Measurements from ENCODE around the gene TMEM161A.
"Not testable (repeated sequence)": the region's sequence is repeated elsewhere in the genome, so short reads cannot be mapped to it uniquely, and the experiment has no call there.

The TMEM161A gene

DNA sequence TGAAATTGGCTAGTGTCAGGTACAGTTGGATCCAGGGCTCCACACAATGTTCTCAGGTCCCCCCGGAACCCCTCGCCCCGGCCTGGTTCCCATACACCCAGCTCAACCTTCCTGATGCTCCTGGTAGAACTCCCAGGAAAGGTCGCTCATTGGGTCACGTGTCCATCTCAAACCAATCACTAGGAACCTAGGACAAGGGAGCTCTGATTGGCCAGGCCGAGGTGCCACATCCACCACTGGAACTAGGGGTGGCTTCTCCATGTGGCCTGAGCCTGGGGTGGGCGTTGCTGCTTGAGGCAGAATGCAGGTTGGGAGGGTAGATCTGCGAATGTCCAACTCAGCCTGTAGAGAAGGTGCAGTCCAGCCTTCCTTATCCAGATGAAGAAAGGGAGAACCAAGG is 38.7 kb upstream of the TMEM161A start:
- peak; percentile 13 for DNase-seq (ENCODE audit: low read depth)
- TF ChIP-seq, protein P1, sequence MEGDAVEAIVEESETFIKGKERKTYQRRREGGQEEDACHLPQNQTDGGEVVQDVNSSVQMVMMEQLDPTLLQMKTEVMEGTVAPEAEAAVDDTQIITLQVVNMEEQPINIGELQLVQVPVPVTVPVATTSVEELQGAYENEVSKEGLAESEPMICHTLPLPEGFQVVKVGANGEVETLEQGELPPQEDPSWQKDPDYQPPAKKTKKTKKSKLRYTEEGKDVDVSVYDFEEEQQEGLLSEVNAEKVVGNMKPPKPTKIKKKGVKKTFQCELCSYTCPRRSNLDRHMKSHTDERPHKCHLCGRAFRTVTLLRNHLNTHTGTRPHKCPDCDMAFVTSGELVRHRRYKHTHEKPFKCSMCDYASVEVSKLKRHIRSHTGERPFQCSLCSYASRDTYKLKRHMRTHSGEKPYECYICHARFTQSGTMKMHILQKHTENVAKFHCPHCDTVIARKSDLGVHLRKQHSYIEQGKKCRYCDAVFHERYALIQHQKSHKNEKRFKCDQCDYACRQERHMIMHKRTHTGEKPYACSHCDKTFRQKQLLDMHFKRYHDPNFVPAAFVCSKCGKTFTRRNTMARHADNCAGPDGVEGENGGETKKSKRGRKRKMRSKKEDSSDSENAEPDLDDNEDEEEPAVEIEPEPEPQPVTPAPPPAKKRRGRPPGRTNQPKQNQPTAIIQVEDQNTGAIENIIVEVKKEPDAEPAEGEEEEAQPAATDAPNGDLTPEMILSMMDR (conservative IDR thresholded peaks at IDR 0.05; ENCODE audit: control insufficient read depth, insufficient read depth, low read depth, low read length): no peak
- H3K4me3 ChIP-seq (ENCODE audit: control insufficient read depth, low read depth, low read length): no peak overlapping the region

DNA sequence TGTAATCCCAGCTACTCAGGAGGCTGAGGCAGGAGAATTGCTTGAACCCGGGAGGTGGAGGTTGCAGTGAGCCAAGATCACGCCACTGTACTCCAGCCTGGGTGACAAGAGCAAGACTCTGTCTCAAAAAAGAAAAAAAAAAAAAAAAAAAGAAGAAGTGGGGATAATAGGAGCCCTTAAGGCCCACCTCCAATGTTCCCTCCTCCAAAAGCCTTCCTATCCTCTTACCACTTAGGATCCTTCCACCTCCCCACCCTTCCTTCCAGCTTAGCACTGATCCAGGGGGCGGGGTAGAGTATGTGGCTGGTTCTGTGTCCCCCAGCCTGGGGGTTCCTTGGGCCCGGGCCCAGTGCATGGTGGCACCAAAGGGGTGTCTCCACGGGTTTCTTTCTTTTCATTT is 35.0 kb upstream of the TMEM161A start:
- DNase-seq (ENCODE audit: low read depth); H3K4me3 ChIP-seq (ENCODE audit: control insufficient read depth, low read depth, low read length): not testable (repeated sequence)

DNA sequence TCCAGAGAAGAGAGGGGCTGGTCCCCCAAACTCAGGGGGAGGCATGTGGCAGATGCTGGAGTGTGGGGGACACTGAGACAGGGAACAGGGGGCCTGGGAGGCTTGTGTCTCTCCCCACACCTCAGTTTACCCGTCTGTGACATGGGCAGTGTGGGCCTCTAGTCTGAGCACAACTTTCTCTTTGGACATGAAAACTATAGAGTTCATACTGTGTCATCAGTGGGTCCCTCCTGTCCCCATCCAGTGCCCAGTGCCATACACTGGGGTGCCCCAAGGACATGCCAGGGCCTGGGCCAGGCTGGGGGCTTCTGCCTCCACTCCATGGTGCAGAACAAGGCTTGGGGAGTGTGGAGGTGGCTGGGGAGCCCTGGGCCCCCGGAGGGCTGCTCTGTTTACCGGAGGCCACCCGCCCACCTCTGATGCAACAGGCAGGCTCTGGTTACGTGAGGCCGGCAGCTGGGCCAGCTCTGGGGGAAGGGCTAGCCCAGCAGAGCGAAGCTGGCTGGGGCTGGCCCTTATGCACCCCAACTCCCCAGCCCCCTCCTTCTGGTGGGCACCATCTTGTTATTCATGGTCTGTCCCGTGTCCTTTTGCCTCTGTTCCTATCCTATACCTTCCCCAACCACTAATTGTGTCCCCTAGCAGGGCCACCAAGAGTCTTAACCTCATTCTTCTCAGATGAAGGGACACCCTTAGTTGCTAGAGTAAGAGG is 33.7 kb upstream of the TMEM161A start:
- peak; percentile 42 for DNase-seq (ENCODE audit: low read depth)
- TF ChIP-seq, protein P1 (conservative IDR thresholded peaks at IDR 0.05; ENCODE audit: control insufficient read depth, insufficient read depth, low read depth, low read length): no peak
- H3K4me3 ChIP-seq (ENCODE audit: control insufficient read depth, low read depth, low read length): no peak overlapping the region

DNA sequence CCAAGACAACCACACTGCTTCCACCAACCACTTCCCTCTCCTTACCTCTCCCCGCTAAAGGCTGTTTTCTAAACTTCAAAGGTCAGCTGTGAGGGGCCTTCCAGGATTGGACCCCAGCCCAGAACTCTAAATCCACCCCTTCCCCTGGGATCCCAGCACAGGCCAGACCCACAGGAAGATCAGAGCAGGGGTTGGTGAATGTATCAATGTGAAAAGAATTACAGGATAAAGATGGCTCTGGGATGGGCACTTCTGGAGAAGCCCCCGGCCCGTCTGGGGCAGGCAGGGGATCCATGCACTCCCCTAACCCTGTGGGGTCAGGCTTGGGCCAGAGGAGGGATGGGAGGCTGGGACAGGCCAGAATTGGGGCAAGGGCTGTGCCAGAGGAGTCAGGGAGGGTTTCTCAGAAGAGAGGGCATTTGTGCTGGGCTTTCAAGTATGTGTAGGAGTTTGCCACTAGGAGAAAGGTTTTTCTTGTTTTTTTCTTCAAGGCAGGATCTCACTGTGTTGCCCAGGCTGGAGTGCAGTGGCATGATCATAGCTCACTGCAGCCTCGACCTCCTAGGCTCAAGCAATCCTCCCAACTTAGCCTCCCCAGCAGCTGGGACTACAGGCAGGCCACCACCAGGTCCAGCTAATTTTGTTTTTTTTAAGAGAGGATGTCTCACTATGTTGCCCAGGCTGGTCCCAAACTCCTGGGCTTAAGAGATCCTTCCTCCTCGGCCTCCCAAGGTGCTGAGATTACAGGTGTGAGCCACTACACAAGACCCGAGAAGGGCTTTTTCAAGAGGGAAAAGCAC is 32.8 kb upstream of the TMEM161A start:
- TF ChIP-seq, protein P1 (conservative IDR thresholded peaks at IDR 0.05; ENCODE audit: control insufficient read depth, insufficient read depth, low read depth, low read length): no peak
- no peak for DNase-seq (ENCODE audit: low read depth)
- no peak overlapping the region for H3K4me3 ChIP-seq (ENCODE audit: control insufficient read depth, low read depth, low read length)

- no peak within 1 kb of the TSS for H3K4me3 ChIP-seq (ENCODE audit: control insufficient read depth, low read depth, low read length)
- TF ChIP-seq, protein P1 (conservative IDR thresholded peaks at IDR 0.05; ENCODE audit: control insufficient read depth, insufficient read depth, low read depth, low read length): no peak
- peak; percentile 40 for DNase-seq (ENCODE audit: low read depth)
These were observed 32.0 kb upstream of the TMEM161A start, which contains the start of gene MEF2B for GRCh38 chr19:19170053-19170872. TSS of gene MEF2B (minus strand) at chr19:19170263. CDS start at chr19:19150735, 19,528 bp downstream.

GRCh38 chr19:19169236-19170052 is 31.2 kb upstream of the TMEM161A start:
- H3K4me3 ChIP-seq (ENCODE audit: control insufficient read depth, low read depth, low read length): no peak overlapping the region
- DNase-seq (ENCODE audit: low read depth): no peak
- TF ChIP-seq, protein P1 (conservative IDR thresholded peaks at IDR 0.05; ENCODE audit: control insufficient read depth, insufficient read depth, low read depth, low read length): no peak

All from fibroblast of mammary gland (primary cell).